ENCODE measurements around the gene PLK1. TPM values are rescaled to one million over a fixed set of nuclear protein-coding genes. Genes with fewer than 3 reads are reported as not detected.

Gene PLK1
- total RNA-seq, 3 donors from 2014 or later = 0.66 to 4.3 (median 1.3) TPM

- Histone ChIP-seq H3K36me3 (no peaks in the 10 kb centered on the region), H3K27ac (no peak overlapping the region), H3K9me3 (no peaks in the 10 kb centered on the region), H3K27me3 (no peaks in the 10 kb centered on the region), H3K4me3 (peak overlapping the region; percentile 47 to 71 (median 62)), H3K4me1 (no peaks in the 10 kb centered on the region)
- no peak for DNase-seq (ENCODE audit: low spot score in 2 of 2)
- no peak for TF ChIP-seq CTCF (IDR thresholded peaks at IDR 0.05)
- no peak for TF ChIP-seq POLR2A (IDR thresholded peaks at IDR 0.05)
- TF ChIP-seq POLR2AphosphoS5 (IDR thresholded peaks at IDR 0.05) = no peak
- intact Hi-C loops (cut with DNase I; ENCODE audit: low total_unique reads) = no loop called here
Observed at GRCh38 chr16:23679274-23679985, 741 bp downstream of the PLK1 start.

GRCh38 chr16:23679986-23680336 lies 1.3 kb downstream of the PLK1 start:
- Histone ChIP-seq H3K9me3 (no peaks in the 10 kb centered on the region), H3K36me3 (no peaks in the 10 kb centered on the region), H3K27me3 (no peaks in the 10 kb centered on the region), H3K4me1 (no peaks in the 10 kb centered on the region), H3K4me3 (no peak overlapping the region), H3K27ac (no peak overlapping the region)
- no peak for DNase-seq (ENCODE audit: low spot score in 2 of 2)
- TF ChIP-seq CTCF (IDR thresholded peaks at IDR 0.05) (no peak), POLR2AphosphoS5 (IDR thresholded peaks at IDR 0.05) (no peak), POLR2A (IDR thresholded peaks at IDR 0.05) (no peak)
- intact Hi-C loops (cut with DNase I; ENCODE audit: low total_unique reads) = loop anchor here (5.0 kb wide), 1 partner anchor 1452 kb away; no protein-coding TSS in a partner anchor

- Histone ChIP-seq H3K27me3 (no peaks in the 10 kb centered on the region), H3K27ac (no peak overlapping the region), H3K4me1 (no peaks in the 10 kb centered on the region), H3K9me3 (no peaks in the 10 kb centered on the region), H3K4me3 (no peak overlapping the region), H3K36me3 (no peaks in the 10 kb centered on the region)
- intact Hi-C loops (cut with DNase I; ENCODE audit: low total_unique reads) = loop anchor here (5.0 kb wide), 1 partner anchor 1450 kb away; no protein-coding TSS in a partner anchor
- no peak for DNase-seq (ENCODE audit: low spot score in 2 of 2)
- TF ChIP-seq POLR2A (IDR thresholded peaks at IDR 0.05) (no peak), POLR2AphosphoS5 (IDR thresholded peaks at IDR 0.05) (no peak), CTCF (IDR thresholded peaks at IDR 0.05) (no peak)
Observed at GRCh38 chr16:23682181-23682580, 3.5 kb downstream of the PLK1 start.

GRCh38 chr16:23683487-23683886 lies 4.8 kb downstream of the PLK1 start:
- H3K9me3 ChIP-seq = no peaks in the 10 kb centered on the region
- TF ChIP-seq POLR2A (IDR thresholded peaks at IDR 0.05) (no peak), POLR2AphosphoS5 (IDR thresholded peaks at IDR 0.05) (no peak), CTCF (IDR thresholded peaks at IDR 0.05) (no peak)
- H3K4me3 ChIP-seq = no peak overlapping the region
- intact Hi-C loops (cut with DNase I; ENCODE audit: low total_unique reads) = loop anchor here (5.0 kb wide), 1 partner anchor 1449 kb away; no protein-coding TSS in a partner anchor
- H3K27ac ChIP-seq = no peak overlapping the region
- no peaks in the 10 kb centered on the region for H3K36me3 ChIP-seq
- no peak for DNase-seq (ENCODE audit: low spot score in 2 of 2)
- no peaks in the 10 kb centered on the region for H3K27me3 ChIP-seq
- H3K4me1 ChIP-seq = no peaks in the 10 kb centered on the region

- no peak for DNase-seq (ENCODE audit: low spot score in 2 of 2)
- H3K27ac ChIP-seq = no peak overlapping the region
- no peaks in the 10 kb centered on the region for H3K9me3 ChIP-seq
- intact Hi-C loops (cut with DNase I; ENCODE audit: low total_unique reads) = no loop called here
- H3K36me3 ChIP-seq = peaks cover 10% of the 10 kb centered on the region
- no peaks in the 10 kb centered on the region for H3K27me3 ChIP-seq
- H3K4me3 ChIP-seq = no peak overlapping the region
- H3K4me1 ChIP-seq = no peaks in the 10 kb centered on the region
- TF ChIP-seq POLR2A (IDR thresholded peaks at IDR 0.05) (no peak), POLR2AphosphoS5 (IDR thresholded peaks at IDR 0.05) (no peak), CTCF (IDR thresholded peaks at IDR 0.05) (no peak)
Observed at GRCh38 chr16:23687034-23687808, 8.5 kb downstream of the PLK1 start.
